Measurements from ENCODE around the gene SESN3.
"Not testable (repeated sequence)": the region's sequence is repeated elsewhere in the genome, so short reads cannot be mapped to it uniquely, and the experiment has no call there.

SESN3 gene

DNA sequence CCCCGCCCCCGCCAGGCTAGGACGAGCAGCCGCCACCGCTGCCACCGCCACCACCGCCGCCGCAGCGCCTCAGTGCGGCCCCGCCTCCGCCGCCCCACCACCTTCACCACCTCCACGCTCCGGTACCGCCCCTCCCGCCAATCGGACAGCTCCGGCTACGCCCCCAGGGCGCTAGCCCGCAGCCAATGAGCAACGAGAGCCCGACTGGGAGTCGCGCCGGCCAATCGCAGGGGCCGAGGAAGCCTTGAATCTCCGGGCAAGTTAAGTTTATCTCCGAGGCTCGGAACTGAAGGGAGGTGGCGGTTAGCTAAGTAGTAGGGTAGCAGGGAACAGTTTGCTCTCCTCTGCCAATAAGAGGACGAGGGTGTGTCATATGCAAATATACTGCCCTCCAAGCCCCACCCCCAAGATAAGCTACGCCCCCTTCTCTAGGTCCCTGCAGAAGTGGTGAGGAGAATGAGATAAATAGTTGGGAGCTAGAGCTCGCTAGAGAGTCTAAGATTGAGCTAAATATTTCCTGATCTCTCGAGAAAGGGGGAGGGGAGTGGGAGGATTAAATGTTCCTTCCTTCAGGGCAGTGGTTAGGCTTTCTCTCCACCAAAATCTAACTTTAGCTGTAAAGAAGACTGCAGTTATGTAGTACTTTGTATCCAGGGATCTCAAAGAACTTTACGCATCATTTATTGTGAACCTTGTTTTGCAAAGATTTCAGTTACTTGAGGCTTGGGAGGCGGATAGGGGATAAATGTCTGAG, at the start of gene SESN3:
Gene SESN3 (minus strand): TSS at position 76 of the 754 bp plus-strand sequence. CDS start 342 bp downstream, outside the sequence.
- no peak for DNase-seq

DNA sequence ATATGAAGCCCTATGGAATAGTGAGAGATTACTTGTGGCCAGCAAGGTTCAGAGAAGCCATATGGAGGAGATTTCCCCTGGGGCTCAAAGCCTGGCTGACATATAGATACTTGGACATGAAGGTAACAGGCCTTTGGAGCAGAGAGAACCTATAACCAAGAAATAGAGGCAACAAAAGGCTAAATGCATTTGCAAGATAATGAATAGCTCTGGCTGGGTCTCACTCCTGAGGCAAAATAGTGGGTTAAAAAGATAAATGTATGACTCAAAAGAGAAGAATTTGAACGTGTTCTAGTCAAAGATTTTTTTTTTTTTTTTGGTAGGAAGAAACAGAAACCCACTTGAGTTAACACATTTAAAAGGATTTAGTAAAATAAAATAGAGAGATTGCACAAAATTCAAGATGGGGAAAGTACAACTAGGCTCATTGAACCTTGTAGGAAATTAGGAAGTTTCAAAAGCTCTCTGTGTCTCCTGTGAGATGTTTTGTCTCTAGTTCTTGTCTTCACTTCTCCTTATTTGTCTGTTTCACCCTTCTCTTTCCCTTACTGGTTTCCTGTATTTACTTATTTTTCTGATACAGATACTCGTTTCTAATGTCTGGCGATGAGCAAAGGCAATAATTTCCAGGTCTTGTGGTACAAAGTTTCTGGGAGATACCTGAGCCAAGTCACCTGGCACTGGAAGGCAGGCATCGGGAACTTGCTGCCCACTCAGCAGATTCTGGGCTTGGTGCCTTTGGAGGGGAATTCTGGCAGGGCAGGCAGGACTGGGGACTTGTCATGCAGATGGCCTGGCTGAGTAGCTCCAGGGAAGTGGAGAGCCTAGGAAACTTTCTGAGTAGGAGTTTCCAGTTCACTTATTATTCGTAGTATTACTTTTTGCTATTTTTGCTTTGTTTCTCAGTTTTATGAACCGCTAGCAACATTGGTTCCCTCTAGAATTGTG, 49.2 kb upstream of the SESN3 start:
- DNase-seq: no peak

- DNase-seq: no peak
Measured at GRCh38 chr11:95277868-95278267, 46.9 kb upstream of the SESN3 start.

DNA sequence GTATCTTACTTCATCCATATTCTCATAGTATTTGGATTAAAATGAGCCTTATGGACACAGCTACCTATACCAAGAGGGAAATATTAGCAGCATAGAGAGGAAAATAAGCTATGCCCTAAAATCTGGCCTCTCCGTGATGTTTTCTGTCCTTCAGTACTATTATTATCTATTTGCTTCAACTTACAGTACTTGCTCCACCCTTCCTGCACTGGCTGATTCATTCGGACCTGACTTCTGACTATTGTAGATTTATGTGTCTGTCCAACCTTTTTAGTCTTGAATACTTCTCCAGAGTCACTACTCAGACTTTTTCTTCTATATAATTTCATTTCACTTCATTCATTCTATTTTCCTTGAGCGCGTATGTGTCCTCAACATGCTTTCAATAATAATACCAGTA, 45.1 kb upstream of the SESN3 start:
- no peak for DNase-seq

DNA sequence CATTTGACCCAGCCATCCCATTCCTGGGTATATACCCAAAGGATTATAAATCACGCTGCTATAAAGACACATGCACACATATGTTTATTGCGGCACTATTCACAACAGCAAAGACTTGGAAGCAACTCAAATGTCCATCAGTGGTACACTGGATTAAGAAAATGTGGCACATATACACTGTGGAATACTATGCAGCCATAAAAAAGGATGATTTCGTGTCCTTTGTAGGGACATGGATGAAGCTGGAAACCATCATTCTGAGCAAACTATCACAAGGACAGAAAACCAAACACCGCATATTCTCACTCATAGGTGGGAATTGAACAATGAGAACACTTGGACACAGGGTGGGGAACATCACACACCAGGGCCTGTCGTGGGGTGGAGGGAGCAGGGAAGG, 42.6 kb upstream of the SESN3 start:
- DNase-seq: not testable (repeated sequence)

GRCh38 chr11:95269036-95269819, 38.2 kb upstream of the SESN3 start:
- DNase-seq: no peak

- DNase-seq: no peak
Measured at GRCh38 chr11:95268391-95268790, 37.4 kb upstream of the SESN3 start.

DNA sequence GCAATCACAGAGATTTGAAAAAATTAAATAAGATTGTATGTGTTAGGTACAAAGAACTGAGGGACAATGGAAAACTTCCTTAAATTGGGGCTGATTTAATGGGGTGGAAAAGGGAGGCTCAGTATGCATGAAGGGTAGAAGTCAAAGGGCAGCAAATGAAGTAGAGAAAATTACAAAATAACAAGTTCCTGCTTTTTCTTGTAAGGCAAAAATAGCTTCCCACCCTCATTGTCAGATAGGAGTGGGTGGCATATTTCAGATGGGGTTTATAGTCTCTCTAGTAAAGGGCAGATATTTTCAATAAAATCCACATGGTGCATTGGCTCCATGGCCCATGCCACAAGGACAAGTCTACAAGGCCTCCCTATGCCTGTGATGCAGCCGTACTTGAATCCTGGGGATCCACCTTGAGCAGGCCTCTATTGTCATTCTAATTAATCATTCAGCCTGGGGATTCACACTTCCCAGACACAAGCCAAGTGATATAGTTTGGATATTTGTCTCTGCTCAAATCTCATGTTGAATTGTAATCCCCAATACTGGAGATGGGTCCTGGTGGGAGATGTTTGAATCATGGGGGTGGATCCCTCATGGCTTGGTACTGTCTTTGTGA, 36.7 kb upstream of the SESN3 start:
- no peak for DNase-seq

- no peak for DNase-seq
Measured at GRCh38 chr11:95266751-95267374, 35.9 kb upstream of the SESN3 start.

- no peak for DNase-seq
Measured at GRCh38 chr11:95264881-95265280, 33.9 kb upstream of the SESN3 start.

- DNase-seq: no peak
Measured at GRCh38 chr11:95262994-95263765, 32.2 kb upstream of the SESN3 start.

- DNase-seq: no peak
Measured at GRCh38 chr11:95257456-95257971, 26.5 kb upstream of the SESN3 start.

GRCh38 chr11:95256321-95256779, 25.3 kb upstream of the SESN3 start:
- DNase-seq: no peak

GRCh38 chr11:95255251-95256145, 24.5 kb upstream of the SESN3 start:
- no peak for DNase-seq

DNA sequence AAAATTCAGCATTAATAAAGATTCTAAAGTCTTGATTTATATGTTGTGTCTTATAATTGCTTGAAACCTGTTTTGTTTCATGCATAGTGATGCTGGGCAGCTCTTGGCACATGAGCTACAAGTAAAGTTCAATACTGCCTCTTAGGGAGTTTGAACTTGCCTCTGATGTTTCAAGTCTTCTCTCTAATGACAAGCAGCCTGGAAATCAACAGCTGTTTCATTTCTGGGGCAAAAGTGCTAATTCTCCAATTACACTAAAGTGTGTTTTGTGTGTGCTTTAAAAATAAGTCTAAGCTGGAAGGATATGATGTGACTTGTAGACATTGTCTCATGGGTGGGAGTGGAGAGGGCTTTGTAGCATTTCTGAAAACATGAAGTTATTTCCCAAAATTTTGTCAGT, 23.7 kb upstream of the SESN3 start:
- DNase-seq: no peak

GRCh38 chr11:95254131-95254704, 23.2 kb upstream of the SESN3 start:
- no peak for DNase-seq

DNA sequence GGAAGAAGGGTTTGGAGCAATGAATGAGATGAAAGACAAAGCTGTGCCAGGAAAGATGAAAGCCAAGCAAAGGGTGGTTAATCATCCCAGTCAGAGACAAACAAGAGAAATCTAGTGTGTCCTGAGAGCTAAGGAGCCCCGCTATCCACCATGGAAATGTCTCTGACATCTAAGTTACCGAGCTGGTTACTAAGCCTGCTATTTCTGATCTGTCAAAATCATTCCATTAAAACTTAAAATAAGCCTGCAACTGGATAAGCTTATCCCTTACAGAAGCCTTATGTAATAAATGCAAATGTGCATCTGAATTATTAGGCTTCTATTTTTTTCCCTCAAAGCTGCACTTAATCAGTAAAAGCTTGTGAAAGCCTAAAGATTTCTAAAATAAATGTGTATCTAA, 22.1 kb upstream of the SESN3 start:
- DNase-seq: no peak

DNA sequence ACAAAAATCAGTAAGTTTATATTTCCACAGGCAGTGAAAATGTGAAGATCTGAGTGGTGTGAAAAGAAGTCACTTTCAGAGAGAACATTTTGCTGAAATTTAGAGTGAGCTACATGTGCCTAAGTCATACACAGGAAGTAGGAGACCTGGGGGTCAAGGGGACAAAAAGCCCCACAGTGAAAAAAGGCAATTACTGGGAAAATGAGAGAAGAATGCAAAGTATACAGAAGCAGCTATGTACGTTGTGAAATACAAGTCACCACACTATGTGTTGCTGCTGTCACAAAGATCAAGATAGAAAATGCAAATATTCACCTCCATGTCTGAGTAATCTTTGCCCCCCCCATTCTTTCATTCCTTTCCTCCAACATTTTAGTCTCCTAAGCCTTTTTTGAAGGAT, 21.6 kb upstream of the SESN3 start:
- no peak for DNase-seq

DNA sequence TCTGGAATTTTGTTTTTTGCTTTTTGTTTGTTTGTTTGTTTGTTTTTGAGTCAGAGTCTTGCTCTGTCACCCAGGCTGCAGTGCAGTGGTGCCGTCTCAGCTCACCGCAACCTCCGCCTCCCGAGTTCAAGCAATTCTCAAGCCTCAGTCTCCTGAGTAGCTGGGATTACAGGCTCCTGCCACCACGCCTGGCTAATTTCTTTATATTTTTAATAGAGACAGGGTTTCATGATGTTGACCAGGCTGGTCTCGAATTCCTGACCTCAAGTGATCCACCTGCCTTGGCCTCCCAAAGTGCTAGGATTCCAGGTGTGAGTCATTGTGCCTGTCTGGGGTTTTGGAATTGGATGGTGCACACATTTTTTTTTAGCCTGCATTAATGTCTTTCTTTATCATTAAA, 20.9 kb upstream of the SESN3 start:
- DNase-seq: not testable (repeated sequence)
